ENCODE measurements around the gene AMPH. TPM values are rescaled to one million over a fixed set of nuclear protein-coding genes. Genes with fewer than 3 reads are reported as not detected.

AMPH gene
- total RNA-seq, 1 experiment from 2014 or later: 9.0 TPM

GRCh38 chr7:38625866-38626265, 5.3 kb downstream of the AMPH start (continued):
- TF ChIP-seq IRF1 (CRISPR knock-in tag; IDR thresholded peaks at IDR 0.05) (no peak), NFYB (CRISPR knock-in tag; conservative IDR thresholded peaks at IDR 0.05; ENCODE audit: low read depth) (no peak), ZNF512 (CRISPR knock-in tag; IDR thresholded peaks at IDR 0.05; ENCODE audit: borderline replicate concordance) (no peak), USF2 (CRISPR knock-in tag; IDR thresholded peaks at IDR 0.05) (no peak), ZNF232 (CRISPR knock-in tag; IDR thresholded peaks at IDR 0.05) (no peak), NFATC4 (CRISPR knock-in tag; IDR thresholded peaks at IDR 0.05) (no peak), ZNF138 (CRISPR knock-in tag; conservative IDR thresholded peaks at IDR 0.05) (no peak), NR1H2 (CRISPR knock-in tag; IDR thresholded peaks at IDR 0.05) (no peak), FOXP1 (CRISPR knock-in tag; IDR thresholded peaks at IDR 0.05; ENCODE audit: borderline replicate concordance) (no peak), GRHL2 (CRISPR knock-in tag; IDR thresholded peaks at IDR 0.05; ENCODE audit: insufficient replicate concordance, severe bottlenecking) (no peak), CTCF (IDR thresholded peaks at IDR 0.05) (no peak)

GRCh38 chr7:38615665-38616064, 15.5 kb downstream of the AMPH start:
- Mint-ChIP-seq H3K9me3 (no peaks in the 10 kb centered on the region), H3K4me1 (no peaks in the 10 kb centered on the region), H3K27me3 (ENCODE audit: low read depth) (no peaks in the 10 kb centered on the region), H3K4me3 (no peak overlapping the region), H3K36me3 (no peaks in the 10 kb centered on the region), H3K27ac (no peak overlapping the region)
- ChIA-PET CTCF (no interaction called here), POLR2A (no interaction called here)
- DNase-seq (ENCODE audit: low spot score) (no peak), ATAC-seq (no peak)
- TF ChIP-seq USF2 (CRISPR knock-in tag; IDR thresholded peaks at IDR 0.05): 0 out of 2 replicates have a peak, but pooled peaks have one; percentile 20
- TF ChIP-seq ZNF121 (CRISPR knock-in tag; IDR thresholded peaks at IDR 0.05): no peak
- no peak for TF ChIP-seq MLX (CRISPR knock-in tag; IDR thresholded peaks at IDR 0.05)
- TF ChIP-seq ATF3 (CRISPR knock-in tag; conservative IDR thresholded peaks at IDR 0.05): no peak

- Mint-ChIP-seq H3K36me3 (no peaks in the 10 kb centered on the region), H3K9me3 (no peaks in the 10 kb centered on the region), H3K4me3 (no peak overlapping the region), H3K4me1 (peaks cover 4% of the 10 kb centered on the region; the same call in 1 of the 2 replicates), H3K27me3 (ENCODE audit: low read depth) (no peaks in the 10 kb centered on the region), H3K27ac (no peak overlapping the region)
- DNase-seq (ENCODE audit: low spot score) (no peak), ATAC-seq (no peak)
- CTCF ChIA-PET: no interaction called here
- POLR2A ChIA-PET: no interaction called here
- TF ChIP-seq ETV6 (CRISPR knock-in tag; IDR thresholded peaks at IDR 0.05) (no peak), IRF1 (CRISPR knock-in tag; IDR thresholded peaks at IDR 0.05) (no peak), CDX4 (CRISPR knock-in tag; IDR thresholded peaks at IDR 0.05; ENCODE audit: borderline replicate concordance) (no peak), CTCF (IDR thresholded peaks at IDR 0.05) (no peak), TCF7 (CRISPR knock-in tag; IDR thresholded peaks at IDR 0.05; ENCODE audit: low read depth) (no peak), ZBTB21 (CRISPR knock-in tag; IDR thresholded peaks at IDR 0.05; ENCODE audit: borderline replicate concordance) (no peak), ZNF423 (CRISPR knock-in tag; IDR thresholded peaks at IDR 0.05) (no peak), GRHL2 (CRISPR knock-in tag; IDR thresholded peaks at IDR 0.05; ENCODE audit: insufficient replicate concordance, severe bottlenecking) (no peak), ZSCAN18 (CRISPR knock-in tag; IDR thresholded peaks at IDR 0.05) (no peak)
These were observed 23.7 kb downstream of the AMPH start for GRCh38 chr7:38607466-38607865.
